ENCODE data around the gene STYK1.

GRCh38 chr12:10664499-10664898 lies 9.4 kb downstream of the STYK1 start:
- no peak for TF ChIP-seq CTCF (IDR thresholded peaks at IDR 0.05; ENCODE audit: low read depth, low read length, missing input control)
- no peak for TF ChIP-seq ATF3 (IDR thresholded peaks at IDR 0.05)
- TF ChIP-seq YY1 (IDR thresholded peaks at IDR 0.05): no peak
- no peak for TF ChIP-seq RAD21 (IDR thresholded peaks at IDR 0.05)
- no peak for TF ChIP-seq MAX (IDR thresholded peaks at IDR 0.05)
- no peak for TF ChIP-seq FOXA1 (IDR thresholded peaks at IDR 0.05)
- no peak for TF ChIP-seq HNF4A (conservative IDR thresholded peaks at IDR 0.05)
- no peak for TF ChIP-seq SP1 (IDR thresholded peaks at IDR 0.05)

Measured in liver (tissue), 3 donors.